CD4-positive, alpha-beta T cell treated with Interleukin-17A for 4 hours (primary cell): ENCODE data around the gene ANKK1.

ENCODE experiments used
- DNase-seq: peaks from one replicate; pipeline ENCODE4 v3.0.0-alpha.2; 2020; ENCODE audit warnings: mixed read lengths

The ANKK1 gene

DNA sequence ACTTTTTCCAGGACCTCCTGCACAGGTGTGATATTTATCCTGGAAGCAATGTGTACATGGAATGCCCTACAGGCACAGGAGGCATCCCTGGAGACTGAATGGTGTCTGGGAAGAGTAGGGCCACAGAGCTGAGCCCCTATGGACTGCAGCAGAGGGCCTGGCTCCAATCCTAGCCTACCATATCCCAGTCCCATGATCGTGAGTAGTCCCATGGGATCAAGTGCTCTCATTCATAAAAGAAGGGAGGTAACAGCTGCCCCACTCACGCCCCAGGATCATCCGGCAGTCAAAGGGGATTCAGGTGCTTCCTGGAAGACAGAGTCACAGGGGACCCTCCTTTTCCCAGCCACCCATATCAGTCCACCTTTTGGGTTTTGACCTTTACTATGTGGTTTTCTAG, 24.0 kb downstream of the ANKK1 start:
- DNase-seq, result no peak

DNA sequence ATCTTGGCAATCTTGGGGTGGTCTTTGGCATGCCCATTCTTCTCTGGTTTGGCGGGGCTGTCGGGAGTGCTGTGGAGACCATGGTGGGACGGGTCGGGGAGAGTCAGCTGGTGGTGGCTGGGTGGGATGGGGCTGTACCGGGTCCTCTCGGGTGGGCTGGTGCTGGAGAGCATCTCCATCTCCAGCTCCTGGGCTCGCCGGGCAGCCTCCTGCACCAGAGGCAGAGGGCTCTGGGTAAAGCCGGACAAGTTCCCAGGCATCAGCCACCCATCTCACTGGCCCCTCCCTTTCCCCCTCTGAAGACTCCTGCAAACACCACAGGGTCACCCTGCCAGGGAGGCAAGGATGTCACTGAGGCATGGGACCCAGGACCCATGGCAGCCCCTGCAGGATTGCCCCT, 25.1 kb downstream of the ANKK1 start:
- no peak for DNase-seq

GRCh38 chr11:113415343-113415742, 27.8 kb downstream of the ANKK1 start:
- no peak for DNase-seq

GRCh38 chr11:113417428-113417827, 29.8 kb downstream of the ANKK1 start:
- DNase-seq, result no peak

DNA sequence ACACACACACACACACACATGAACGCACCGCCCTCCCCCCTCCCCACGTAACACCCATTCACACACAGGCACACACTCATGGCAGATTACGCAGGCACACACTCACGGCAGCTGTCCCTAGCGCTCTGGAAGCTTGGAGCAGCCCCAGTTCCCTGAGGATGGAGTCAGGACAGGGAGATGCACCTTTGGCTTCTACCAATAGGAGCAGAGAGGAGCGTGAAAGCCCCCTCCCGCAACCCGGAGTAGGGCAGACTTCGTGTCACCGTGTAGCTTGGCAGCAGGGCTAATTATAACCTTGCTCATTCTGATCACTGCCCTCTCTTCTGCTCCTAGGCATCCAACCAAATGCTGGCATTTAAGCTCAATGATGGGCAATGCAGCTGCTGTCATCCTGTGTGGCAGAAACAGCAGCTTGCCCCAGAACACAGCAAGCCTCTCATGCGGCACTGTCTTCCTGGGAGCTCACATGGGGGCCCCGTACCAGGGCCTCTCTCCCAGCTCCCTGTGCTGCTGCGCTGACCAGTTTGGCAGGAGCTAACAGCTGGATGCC, 31.9 kb downstream of the ANKK1 start:
- DNase-seq, result no peak

DNA sequence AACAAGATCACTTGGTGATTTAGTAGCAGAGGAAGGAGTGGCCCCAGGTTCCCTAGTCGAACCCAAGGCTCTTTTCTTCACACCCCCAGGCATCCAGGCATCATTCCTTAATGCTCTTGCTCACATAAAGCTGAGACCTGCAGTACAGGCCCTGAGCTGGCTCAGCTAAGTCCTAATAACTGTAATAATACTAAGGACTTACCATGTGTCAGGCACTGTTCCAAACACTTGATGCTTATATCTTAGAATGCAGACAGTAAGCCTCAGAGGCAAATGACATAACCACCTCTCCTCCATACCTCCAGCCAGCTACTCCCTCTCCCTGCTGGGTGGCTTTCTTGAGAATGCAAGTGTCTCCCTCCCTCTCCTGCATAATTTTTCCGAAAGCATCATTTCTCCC, 33.2 kb downstream of the ANKK1 start:
- DNase-seq, result no peak

DNA sequence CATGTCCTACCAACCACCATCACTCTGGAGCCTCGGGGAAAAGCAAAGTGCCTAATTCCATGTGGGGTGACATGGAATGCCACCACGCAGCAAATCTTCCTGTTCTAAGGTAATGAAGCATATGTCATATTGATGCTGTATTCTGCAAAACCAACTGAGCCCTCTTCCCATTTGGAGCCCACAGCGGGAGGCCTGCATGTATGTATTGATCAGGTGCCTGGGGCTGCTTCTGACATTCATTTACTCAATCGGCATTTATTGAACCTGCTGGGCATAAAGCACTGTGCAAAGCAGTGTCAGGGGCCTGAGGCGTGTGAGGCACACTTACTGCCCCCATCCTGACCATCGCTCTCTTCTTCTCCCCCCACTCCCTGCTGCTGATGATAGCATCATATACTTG, 39.1 kb downstream of the ANKK1 start:
- no peak for DNase-seq

GRCh38 chr11:113431746-113432145, 44.2 kb downstream of the ANKK1 start:
- DNase-seq, result no peak

- no peak for DNase-seq
Observed at GRCh38 chr11:113435190-113435968, 47.8 kb downstream of the ANKK1 start.

DNA sequence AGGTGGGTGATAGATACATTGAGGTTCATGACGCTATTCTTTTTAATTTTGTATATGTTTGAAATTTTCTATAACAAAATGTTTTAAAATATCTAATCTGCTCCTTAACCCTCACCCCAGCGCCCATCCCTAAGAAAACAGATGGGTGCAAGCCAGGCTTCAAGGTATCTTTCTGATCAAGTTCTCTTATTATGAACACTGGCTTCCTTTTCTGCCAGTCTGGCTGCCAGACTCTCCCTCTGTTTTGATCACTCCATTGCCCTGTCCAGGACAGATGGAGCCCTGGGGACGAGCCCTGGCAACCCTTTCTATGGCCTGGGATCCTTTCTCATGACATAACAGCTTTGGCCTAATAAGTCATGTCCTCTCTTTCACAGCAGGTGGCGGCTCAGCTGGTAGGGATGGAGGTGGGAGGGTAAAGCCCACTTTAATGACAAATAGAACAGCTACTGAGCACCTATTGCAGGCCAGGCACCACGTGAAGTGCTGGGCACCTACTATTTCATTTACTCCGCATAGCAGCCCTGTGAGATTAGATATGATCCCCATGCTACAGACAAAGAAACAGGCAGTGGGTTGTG, 49.2 kb downstream of the ANKK1 start:
- no peak for DNase-seq

- DNase-seq, result no peak
Observed at GRCh38 chr11:113440816-113441215, 53.2 kb downstream of the ANKK1 start.

DNA sequence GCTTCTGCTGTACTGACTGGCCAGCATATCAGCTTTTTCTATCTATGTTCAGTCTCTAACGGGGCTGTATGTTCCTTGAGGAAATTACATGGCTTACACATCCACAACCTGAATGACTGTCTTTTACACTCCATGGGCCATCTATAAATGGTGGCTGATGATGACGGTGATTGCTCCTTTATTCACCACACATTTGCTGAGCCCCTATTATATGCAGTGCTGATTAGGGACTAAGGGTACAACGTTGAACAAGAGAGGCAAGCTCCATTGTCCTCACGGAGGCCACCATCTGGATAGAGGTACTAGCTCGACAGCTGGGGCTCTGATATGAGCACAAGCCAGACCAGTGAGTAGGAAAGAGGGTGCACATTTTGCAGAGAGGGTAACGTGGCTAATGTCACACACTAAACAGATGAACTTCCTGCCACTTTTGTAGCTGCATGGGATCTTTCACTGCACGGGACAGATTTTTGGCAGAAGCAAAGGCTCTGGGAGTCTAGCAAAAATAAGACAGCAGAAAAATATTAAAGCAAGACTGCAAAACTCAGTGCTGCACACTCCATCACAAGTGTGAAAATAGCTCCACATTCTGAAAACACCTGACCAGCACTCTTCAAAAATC, 57.0 kb downstream of the ANKK1 start:
- DNase-seq, result no peak

DNA sequence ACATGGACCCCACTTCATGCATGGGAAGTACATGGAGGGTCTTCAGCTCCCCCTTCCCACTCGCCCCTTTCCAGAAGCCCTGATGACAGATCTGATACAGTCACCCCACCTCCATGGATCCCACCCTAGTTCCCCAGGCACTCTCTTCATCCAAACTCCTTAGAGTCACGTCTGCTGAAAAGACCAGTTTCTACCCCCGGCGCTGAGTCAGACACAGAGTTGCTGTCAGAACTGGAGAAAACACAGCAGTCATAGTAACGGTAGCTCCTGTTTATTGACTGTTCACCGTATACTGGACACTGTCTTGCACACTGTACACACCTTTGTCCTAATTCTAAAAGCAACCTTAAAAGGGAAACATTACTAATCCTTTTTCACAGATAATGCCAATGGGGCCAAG, 58.5 kb downstream of the ANKK1 start:
- DNase-seq, result no peak

GRCh38 chr11:113446938-113447337, 59.4 kb downstream of the ANKK1 start:
- DNase-seq, result no peak

- DNase-seq, result no peak
Observed at GRCh38 chr11:113447621-113448315, 60.2 kb downstream of the ANKK1 start.

DNA sequence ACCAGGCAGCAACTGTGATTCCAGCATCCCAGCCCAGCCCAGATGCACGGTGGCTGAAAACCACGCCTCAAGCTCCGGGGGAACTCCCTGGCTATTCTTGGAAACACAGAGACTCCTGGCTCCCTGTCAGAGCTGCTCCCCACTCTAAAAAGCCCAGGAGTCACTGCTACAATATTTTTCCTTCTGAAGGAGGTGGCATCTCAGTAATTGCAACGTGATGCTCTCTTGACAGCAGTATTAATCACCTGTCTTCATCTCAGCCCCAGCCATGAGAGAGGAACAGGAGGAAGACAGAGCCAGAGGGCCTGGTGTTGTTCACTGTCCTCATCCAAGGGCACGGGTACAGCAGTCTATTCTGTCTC, 60.7 kb downstream of the ANKK1 start:
- no peak for DNase-seq

- no peak for DNase-seq
Observed at GRCh38 chr11:113449743-113450142, 62.2 kb downstream of the ANKK1 start.
